MCF 10A (cell line): ENCODE data around the gene NSRP1. TPM values are rescaled to one million over a fixed set of nuclear protein-coding genes. Genes with fewer than 3 reads are reported as not detected.

ENCODE experiments used
- BruUV-seq: library from RNA; stranded (reverse); fragments of 400-500 nt; replicated peaks from 2 replicates; lab custom pipeline; 2021; lab: Mats Ljungman, UMichigan
- CTCF ChIA-PET: fragments of 300-600 bp; sonication (Branson Sonifier 250); formaldehyde crosslinking; extraction: SDS; loops from one replicate; lab custom pipeline; 2021; ENCODE audit warnings: antibody characterized with exemption, inconsistent platforms; lab: Yijun Ruan, JAX
- POLR2A ChIA-PET: fragments of 300-600, 350-650 bp; sonication (Branson Sonifier 250); formaldehyde crosslinking; extraction: SDS; loops from one replicate; lab custom pipeline; 2020; ENCODE audit warnings: antibody characterized with exemption, inconsistent platforms; lab: Yijun Ruan, JAX
- DNase-seq: peaks from one replicate; pipeline ENCODE4 v3.0.0-alpha.2; 2018; ENCODE audit not compliant: unreplicated experiment
- H3K27ac Mint-ChIP-seq: one replicate; pipeline ENCODE4 v1.8.0; 2022; ENCODE audit warnings: mild to moderate bottlenecking, low read depth, mixed read lengths; ENCODE audit not compliant: unreplicated experiment
- H3K27me3 Mint-ChIP-seq: one replicate; pipeline ENCODE4 v1.8.0; 2022; ENCODE audit warnings: mixed read lengths; ENCODE audit not compliant: insufficient read depth, unreplicated experiment
- H3K36me3 Mint-ChIP-seq: one replicate; pipeline ENCODE4 v1.8.0; 2022; ENCODE audit warnings: mild to moderate bottlenecking, moderate library complexity, mixed read lengths; ENCODE audit not compliant: insufficient read depth, unreplicated experiment
- H3K4me1 Mint-ChIP-seq: one replicate; pipeline ENCODE4 v1.8.0; 2022; ENCODE audit warnings: mixed read lengths; ENCODE audit not compliant: insufficient read depth, unreplicated experiment
- H3K4me3 Mint-ChIP-seq: one replicate; pipeline ENCODE4 v1.8.0; 2022; ENCODE audit warnings: mild to moderate bottlenecking, moderate library complexity, mixed read lengths; ENCODE audit not compliant: unreplicated experiment
- H3K9me3 Mint-ChIP-seq: one replicate; pipeline ENCODE4 v1.8.0; 2022; ENCODE audit warnings: mixed read lengths; ENCODE audit not compliant: unreplicated experiment
- CTCF ChIP-seq: fragments of 200-600 bp; IDR thresholded peaks from one replicate; pipeline ENCODE4 v1.8.0; 2022; ENCODE audit warnings: antibody characterized with exemption, mild to moderate bottlenecking; ENCODE audit not compliant: unreplicated experiment
- intact Hi-C: fragments of 100-400 bp; cut with micrococcal nuclease; formaldehyde crosslinking; loops from 2 replicates; pipeline ENCODE4 v1.14.1; 2022
- total RNA-seq: library from RNA; stranded (reverse); gene quantifications from 2 replicates; pipeline ENCODE4 v1.2.3, GENCODE V29; 2022

The NSRP1 gene
- total RNA-seq, 1 experiment from 2014 or later, result 57.3 TPM

- no peaks in the 10 kb centered on the region for H3K27me3 Mint-ChIP-seq
- BruUV-seq, result no TSS peak
- no peak for TF ChIP-seq CTCF
- intact Hi-C loops, result no loop called here
- DNase-seq, result no peak
- ChIA-PET CTCF (interaction anchor here (0.6 kb wide), 1 partner anchor 31 kb away, joined by 3 read pairs; no protein-coding TSS in a partner anchor), POLR2A (interaction anchor here (1.2 kb wide), 1 partner anchor 9 kb away, joined by 3 read pairs; no protein-coding TSS in a partner anchor)
- H3K36me3 Mint-ChIP-seq, result peaks cover 39% of the 10 kb centered on the region
- H3K4me3 Mint-ChIP-seq, result no peak overlapping the region
- H3K27ac Mint-ChIP-seq, result no peak overlapping the region
- H3K4me1 Mint-ChIP-seq, result no peaks in the 10 kb centered on the region
- H3K9me3 Mint-ChIP-seq, result no peaks in the 10 kb centered on the region
Observed at GRCh38 chr17:30160419-30161172, 44.0 kb downstream of the NSRP1 start.

- Mint-ChIP-seq H3K27ac (no peak overlapping the region), H3K4me1 (peaks cover 5% of the 10 kb centered on the region), H3K9me3 (no peaks in the 10 kb centered on the region), H3K36me3 (peaks cover 40% of the 10 kb centered on the region), H3K27me3 (no peaks in the 10 kb centered on the region), H3K4me3 (no peak overlapping the region)
- POLR2A ChIA-PET, result interaction anchor here (1.1 to 2.1 kb wide), 8 partner anchors 8 to 45 kb away, joined by 3 to 7 read pairs (median 4); partner anchors contain the start of gene NSRP1
- BruUV-seq, result no TSS peak
- no peak for DNase-seq
- CTCF ChIA-PET, result interaction anchor here (0.7 kb wide), 1 partner anchor 77 kb away, joined by 3 read pairs; no protein-coding TSS in a partner anchor
- intact Hi-C loops, result no loop called here
- TF ChIP-seq CTCF, result no peak
Observed at GRCh38 chr17:30161601-30162000, 45.0 kb downstream of the NSRP1 start.

- Mint-ChIP-seq H3K27me3 (no peaks in the 10 kb centered on the region), H3K4me1 (peaks cover 5% of the 10 kb centered on the region), H3K9me3 (no peaks in the 10 kb centered on the region), H3K36me3 (peaks cover 36% of the 10 kb centered on the region), H3K4me3 (no peak overlapping the region), H3K27ac (no peak overlapping the region)
- no TSS peak for BruUV-seq
- CTCF ChIA-PET, result interaction anchor here (0.8 to 2.2 kb wide), 3 partner anchors 22 to 72 kb away, joined by 3 to 8 read pairs (median 4); no protein-coding TSS in a partner anchor
- no peak for TF ChIP-seq CTCF
- intact Hi-C loops, result no loop called here
- POLR2A ChIA-PET, result interaction anchor here (1.4 kb wide), 1 partner anchor 48 kb away, joined by 6 read pairs; the partner anchor contains the start of gene NSRP1
- DNase-seq, result no peak
Observed at GRCh38 chr17:30164531-30164930, 47.9 kb downstream of the NSRP1 start.

- ChIA-PET POLR2A (interaction anchor here (0.5 to 1.4 kb wide), 2 partner anchors 49 to 628 kb away, joined by 3 to 6 read pairs; partner anchors contain the start of gene NSRP1), CTCF (interaction anchor here (0.9 to 2.2 kb wide), 3 partner anchors 40 to 71 kb away, joined by 3 to 8 read pairs (median 4); no protein-coding TSS in a partner anchor)
- Mint-ChIP-seq H3K27ac (no peak overlapping the region), H3K4me1 (peaks cover 5% of the 10 kb centered on the region), H3K27me3 (no peaks in the 10 kb centered on the region), H3K4me3 (no peak overlapping the region), H3K9me3 (no peaks in the 10 kb centered on the region), H3K36me3 (peaks cover 30% of the 10 kb centered on the region)
- no peak for DNase-seq
- intact Hi-C loops, result no loop called here
- no TSS peak for BruUV-seq
- no peak for TF ChIP-seq CTCF
Observed at GRCh38 chr17:30165147-30165546, 48.5 kb downstream of the NSRP1 start.
